SKM-1 treated with dmso at 0.1 percent for 144 hours (cell line): Measurements from ENCODE around the gene JSRP1.

Experiments used
- DNase-seq: peaks from one replicate; lab custom pipeline; 2025; ENCODE audit not compliant: unreplicated experiment; lab: John Stamatoyannopoulos, UW

The JSRP1 gene

DNA sequence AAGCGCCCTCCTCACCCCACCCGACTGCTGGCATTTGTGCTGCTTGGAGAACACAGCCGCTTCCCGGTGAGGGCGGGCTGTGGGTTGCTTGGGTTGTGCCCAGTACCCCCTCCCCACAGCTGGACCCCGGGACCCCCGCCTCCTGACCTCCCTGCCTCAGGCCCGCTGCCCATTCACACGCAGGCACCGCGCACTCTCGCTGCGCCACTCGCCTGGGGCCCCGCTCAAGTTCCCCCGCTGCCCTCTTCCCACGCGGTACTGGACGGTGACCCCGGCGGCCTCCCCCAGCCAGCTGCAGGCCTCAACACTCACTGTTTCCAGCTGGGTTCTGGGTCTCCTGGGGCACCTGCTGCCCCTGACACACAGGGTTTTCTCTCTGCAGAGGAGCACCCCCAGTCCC lies 36.5 kb downstream of the JSRP1 start:
- DNase-seq, result no peak

DNA sequence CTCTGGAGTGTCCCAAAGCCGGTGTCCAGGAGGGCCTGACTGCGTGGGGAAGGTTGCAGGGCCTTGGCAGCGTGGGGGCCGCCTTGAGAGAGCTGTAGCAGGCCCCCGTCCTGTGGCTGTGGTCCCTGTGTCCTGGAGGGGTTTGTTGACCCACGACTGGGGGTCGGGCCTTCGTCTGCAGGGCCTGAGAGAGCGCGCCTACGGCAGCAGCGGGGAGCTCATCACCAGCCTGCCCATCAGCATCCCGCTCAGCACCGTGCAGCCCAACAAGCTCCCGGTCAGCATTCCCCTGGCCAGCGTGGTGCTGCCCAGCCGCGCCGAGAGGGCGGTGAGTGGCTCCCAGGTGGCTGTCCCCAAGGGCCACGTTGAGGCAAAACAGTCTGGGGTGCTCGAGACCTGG lies 38.6 kb downstream of the JSRP1 start:
- no peak for DNase-seq

DNA sequence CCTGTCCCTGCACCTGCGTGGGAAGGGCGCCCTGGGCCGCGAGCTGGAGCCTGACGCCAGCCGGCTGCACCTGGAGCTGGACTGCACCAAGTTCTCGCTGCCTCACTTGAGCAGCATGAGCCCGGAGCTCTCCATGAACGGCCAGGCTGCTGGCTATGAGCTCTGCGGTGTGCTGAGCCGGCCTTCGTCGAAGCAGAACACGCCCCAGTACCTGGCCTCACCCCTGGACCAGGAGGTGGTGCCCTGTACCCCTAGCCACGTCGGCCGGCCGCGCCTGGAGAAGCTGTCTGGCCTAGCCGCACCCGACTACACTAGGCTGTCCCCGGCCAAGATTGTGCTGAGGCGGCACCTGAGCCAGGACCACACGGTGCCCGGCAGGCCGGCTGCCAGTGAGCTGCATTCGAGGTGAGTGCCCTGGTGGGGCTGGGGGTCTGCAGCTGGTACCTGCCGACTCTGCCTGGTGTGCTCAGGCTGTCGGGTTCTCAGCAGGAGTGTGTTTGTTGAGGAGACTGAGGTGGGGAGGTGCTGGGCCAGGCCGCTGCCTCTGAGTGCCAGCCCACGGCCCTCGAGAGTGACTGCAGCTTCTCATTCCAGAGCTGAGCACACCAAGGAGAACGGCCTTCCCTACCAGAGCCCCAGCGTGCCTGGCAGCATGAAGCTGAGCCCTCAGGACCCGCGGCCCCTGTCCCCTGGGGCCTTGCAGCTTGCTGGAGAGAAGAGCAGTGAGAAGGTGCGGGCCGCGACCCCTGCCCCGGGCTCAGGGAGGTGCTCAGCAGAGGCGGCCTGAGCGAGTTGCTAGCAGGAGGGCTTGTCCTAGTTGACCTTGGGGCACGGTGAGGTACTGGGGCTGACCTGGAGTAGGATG lies 39.6 kb downstream of the JSRP1 start:
- DNase-seq, result no peak

DNA sequence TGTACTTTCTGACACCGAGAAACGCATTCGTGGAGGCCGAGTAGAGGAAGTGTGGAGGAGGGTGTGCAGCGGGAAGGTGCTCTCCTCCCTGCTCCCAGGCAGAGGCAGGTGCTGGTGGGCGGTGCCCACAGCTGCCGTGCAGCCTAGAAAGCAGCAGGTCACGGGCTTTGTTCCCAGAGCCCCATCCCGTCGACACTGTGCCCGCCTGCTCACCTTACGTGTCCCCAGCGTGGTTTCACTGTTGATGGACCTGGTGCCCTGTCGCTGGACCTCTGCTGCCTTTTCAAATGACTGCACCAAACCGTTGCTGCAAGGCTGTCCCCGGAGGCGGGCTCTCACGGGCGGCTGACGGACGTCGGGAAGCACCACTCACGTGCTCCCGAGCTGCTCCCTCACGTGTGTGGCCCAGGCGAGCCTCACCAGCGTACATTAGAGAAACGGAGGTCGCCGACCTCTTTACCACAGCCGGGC lies 40.9 kb downstream of the JSRP1 start:
- no peak for DNase-seq

DNA sequence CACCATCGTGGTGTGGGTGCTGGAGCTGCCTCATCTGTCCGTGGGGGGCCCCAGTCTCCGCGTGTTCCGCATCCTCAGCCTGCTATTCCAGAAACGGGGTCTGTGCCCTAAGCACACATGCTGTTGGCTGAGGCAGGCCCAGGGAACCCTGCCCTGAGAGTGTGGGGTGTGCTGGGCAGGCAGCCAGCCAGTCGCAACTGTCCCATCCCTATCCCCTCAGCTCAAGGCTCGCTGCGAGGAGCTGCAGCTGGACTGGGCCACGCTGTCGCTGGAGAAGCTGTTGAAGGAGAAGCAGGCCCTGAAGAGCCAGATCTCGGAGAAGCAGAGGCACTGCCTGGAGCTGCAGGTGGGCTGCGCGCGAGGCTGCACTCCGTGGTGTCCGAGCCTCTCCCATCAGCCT lies 42.0 kb downstream of the JSRP1 start:
- DNase-seq, result no peak

DNA sequence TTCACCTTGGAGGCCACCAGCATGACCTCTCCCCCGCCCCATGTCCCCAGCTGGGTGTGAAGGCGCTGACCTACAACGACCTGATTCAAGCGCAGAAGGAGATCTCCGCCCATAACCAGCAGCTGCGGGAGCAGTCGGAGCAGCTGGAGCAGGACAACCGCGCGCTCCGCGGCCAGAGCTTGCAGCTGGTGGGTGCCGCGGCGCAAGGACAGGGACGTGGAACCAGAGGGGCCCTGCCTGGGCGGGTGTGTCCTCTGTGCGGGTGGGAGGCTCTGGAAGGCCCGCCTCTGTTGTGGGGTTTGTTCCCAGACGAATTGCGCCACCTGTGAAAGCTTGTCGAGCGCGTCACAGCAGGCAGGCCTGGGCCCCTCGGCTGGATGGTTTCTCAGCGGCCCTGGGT lies 42.4 kb downstream of the JSRP1 start:
- DNase-seq, result no peak

DNA sequence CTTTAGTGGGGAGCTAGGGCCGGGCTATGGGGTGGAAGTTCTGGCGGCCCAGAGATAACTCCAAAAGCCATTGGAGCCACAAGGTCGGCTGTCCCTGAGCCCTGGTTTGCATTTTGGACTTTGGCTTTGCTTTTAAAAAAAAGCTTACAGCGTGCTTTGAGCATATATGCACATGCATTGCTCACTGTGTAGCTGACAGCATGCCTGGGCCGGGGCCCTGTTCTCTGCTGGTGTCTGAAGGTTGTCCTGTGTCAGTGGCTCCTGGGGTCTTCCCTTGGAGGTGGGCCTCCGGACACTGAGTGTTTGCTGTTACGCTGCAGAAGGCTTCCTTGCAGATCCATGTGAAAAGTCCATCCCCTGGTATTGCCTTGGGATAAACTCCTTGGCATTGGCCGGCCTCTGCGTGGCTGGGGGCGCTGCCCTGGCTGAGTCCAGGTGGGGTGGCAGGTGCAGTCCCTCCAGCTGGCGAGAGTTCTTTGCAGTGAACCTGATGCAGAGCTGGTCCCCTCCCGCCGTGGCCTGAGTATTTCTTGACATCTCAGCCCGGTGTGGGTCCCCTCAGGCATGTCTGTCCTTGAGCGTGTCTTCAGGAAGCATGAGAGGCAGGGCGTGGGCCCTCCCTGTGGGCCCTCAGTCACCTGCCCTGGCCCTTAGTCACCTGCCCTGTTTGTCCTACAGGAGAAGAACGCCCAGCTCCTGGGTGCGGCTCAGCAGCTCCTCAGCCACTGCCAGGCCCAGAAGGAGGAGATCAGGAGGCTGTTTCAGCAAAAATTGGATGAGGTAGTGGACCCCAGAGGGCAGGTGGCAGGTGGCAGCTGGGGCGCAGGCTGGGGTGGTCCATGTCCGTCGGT lies 43.1 kb downstream of the JSRP1 start:
- no peak for DNase-seq

DNA sequence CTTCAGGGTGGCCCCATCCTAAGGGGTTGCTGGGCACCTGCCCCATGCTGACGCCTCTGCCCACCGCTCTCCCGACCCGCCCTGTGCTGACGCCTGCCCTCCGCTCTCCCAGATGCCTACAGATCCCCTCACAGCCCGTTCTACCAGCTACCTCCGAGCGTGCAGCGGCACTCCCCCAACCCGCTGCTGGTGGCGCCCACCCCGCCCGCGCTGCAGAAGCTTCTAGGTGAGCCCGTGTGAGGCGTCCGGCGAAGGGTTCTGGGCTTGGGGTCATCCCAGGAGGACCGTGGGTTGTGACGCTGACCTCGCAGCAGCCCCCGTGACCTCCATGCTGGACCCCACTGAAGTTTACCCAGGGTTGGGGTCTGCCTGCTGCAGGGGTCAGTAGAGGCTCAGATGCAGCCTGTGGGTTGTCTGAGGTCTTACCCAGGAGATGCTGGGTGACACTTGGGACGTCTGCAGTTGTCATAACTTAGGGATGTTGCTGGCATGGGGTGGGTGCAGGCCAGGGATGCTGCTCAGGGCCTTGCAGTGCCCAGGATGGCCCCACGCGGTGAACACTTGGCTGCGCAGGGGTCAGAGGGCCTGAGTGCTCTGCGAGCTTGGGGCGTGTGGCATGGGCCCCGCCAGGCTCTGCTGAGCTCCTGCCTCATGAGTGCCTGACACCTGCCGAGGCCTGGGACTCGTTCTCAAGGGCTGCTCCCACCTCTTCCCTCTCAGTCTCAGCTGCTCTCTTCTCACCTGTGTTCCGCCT lies 45.1 kb downstream of the JSRP1 start:
- no peak for DNase-seq

DNA sequence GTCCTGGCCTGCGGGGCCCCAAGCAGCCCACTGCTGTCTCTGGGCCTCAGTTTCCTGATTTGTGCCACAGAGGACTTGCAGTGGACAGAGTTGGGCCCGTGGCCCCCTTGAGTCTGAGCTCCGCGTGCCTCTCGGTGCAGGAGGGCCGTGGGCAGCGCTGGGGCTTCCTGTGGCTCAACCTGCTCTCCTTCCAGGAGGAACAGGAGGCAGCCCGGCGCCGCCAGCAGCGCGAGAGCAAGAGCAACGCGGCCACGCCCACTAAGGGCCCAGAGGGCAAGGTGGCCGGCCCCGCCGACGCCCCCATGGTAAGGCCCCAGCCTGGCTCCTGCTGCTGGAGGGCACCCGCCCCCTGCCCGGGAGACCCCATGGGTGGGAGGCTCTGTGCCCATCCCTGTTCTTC lies 46.0 kb downstream of the JSRP1 start:
- no peak for DNase-seq

DNA sequence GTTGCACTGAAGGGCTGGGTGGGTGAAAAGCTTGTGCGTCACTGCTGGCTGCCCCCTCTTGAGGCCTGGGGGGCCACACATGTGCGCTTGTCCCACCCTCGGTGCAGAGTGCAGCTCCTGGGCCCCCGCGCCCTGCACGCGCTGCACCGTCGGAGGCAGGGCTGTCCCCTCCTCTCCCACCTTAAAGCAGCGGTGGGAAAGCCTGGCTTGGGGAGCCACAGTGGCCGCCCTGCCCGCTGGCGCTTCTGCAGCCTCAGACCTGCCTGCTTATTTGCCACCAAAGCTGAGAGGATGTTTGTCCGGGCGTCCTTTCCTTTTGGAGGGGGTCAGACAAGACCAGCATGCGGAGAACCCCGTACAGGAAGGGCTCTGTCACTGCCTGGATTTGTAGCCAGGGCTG lies 46.8 kb downstream of the JSRP1 start:
- no peak for DNase-seq

DNA sequence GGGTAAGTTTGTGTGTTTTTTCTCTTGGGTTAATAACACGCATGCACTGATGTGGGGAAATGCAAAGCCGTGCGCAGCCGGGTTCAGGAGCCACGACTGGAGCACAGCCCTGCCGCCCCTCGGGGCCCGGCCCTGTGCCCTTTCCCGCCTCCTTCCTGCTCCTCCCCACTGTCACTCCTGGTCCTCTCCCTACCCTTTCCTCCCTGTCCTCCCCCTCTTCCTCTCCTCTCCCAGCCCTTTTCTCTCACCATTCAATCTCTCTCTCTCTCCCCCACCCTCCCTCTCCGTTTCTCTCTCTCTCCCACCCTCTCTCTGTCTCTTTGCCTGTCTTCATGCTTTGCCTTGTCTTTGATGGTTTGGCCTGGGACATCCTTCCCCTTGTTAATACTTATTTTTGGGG lies 47.2 kb downstream of the JSRP1 start:
- no peak for DNase-seq

DNA sequence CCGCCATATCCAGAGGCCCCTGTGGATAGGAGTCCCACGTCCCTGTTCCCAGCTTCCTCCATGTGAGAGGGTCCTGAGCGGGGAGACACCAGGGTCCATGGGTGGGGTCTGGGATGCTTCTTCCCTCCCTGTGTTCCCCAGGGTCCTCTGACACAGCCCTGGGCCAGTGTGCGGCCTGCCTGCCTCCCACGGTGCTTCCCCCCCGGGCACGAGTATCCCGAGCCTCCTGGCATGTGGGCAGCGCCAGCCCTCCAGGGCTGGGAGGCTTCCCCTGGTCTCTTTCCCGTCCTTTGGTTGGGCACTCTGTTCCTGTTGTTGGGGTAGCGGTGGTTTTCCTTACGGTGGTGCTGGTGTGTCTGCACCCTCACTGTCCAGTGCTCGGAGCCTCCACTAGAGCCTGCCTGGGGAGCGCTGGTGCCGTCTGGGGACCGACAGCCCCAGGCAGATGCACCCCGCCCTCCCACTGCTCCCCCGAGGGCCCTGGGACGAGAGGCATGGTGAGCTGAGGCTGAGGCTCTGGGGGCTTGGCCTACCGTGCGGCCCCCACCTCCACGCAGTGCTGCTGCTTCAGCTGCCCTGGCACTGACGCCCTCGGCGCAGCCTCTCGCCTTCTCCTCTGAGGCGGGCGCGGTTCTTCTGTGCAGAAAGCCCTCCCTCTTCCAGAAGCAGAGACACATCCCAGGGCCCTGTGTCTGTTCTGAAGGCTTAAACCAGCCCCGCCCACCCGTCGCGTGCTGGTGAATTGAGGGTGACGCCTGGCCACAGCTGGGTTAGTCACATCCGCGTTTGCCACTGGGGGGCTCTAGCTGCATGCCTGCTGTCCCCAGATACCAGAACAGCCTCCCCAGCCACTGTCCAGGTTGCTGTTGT lies 48.0 kb downstream of the JSRP1 start:
- DNase-seq, result no peak

DNA sequence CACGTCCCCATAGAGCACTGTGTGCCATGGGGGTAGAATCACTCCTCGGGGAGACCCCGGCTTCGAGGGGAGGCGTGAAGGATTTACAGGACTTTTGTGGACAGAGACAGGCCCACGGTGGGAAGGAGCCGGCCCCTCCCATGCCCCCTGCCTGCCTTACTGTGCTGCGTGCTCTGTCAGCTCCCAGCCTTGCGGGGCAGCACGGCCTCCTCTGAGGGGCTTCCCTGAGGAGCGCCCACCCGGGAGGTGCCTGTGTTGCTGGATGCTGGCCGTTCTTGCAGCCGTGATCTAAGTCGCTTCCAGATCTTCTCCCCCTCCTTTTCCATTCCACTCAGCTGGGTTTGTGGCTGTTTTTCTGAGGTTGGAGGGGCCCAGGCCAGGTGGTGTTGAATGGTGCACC lies 49.2 kb downstream of the JSRP1 start:
- no peak for DNase-seq

DNA sequence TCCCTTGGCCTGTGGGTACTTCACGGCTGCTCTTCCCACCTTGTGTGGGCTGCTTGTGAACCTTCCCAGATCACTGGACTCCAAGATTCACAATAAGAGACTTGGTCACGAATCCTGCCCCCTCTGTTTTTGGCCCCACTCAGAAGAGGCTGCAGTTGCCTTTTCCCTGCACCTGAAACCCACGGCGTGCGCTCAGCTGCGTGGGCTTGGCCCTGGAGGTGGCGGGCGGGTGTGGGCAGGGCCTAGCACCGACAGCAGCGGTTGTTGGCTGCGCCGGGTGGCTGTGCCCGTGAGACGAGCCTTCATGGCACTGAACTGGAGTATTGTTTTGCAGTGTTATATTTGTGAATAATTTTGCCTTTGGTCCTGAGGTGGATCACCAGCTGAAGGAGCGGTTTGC lies 53.9 kb downstream of the JSRP1 start:
- DNase-seq, result no peak
